Left ventricle myocardium inferior (tissue), 1 donor: Measurements from ENCODE around the gene CEP78. TPM values are rescaled to one million over a fixed set of nuclear protein-coding genes. Genes with fewer than 3 reads are reported as not detected.

Experiments
- DNase-seq: peaks from one replicate; pipeline ENCODE4 v3.0.0-alpha.2; 2020
- H3K27ac ChIP-seq: fragments of 200-600 bp; replicated peaks from 2 replicates; pipeline ENCODE4 v1.8.0; 2021
- H3K27me3 ChIP-seq: fragments of 200-600 bp; 2 replicates; pipeline ENCODE4 v1.8.0; 2021; ENCODE audit warnings: low read depth
- H3K36me3 ChIP-seq: fragments of 200-600 bp; 2 replicates; pipeline ENCODE4 v1.8.0; 2021
- H3K4me1 ChIP-seq: fragments of 200-600 bp; 2 replicates; pipeline ENCODE4 v1.8.0; 2021
- H3K4me3 ChIP-seq: fragments of 200-600 bp; 2 replicates; pipeline ENCODE4 v1.8.0; 2021; ENCODE audit warnings: mild to moderate bottlenecking, moderate library complexity
- H3K9me3 ChIP-seq: fragments of 200-600 bp; replicated peaks from 2 replicates; pipeline ENCODE4 v1.8.0; 2021
- intact Hi-C: fragments of 100-400 bp; cut with micrococcal nuclease; formaldehyde crosslinking; loops from one replicate; pipeline ENCODE4 v1.11.0; 2022
- total RNA-seq: library from RNA; stranded (reverse); fragmentation: NEBNext Ultra II Directional; extraction: Animal tissue kit (Norgen Biotek cat#: 25700); gene quantifications from one replicate; pipeline ENCODE4 v1.2.1, GENCODE V29; 2021
- TF ChIP-seq, protein P1 (sequence below): fragments of 200-600 bp; IDR thresholded peaks from 2 replicates; pipeline ENCODE4 v1.8.0; 2021; ENCODE audit warnings: antibody characterized with exemption, mild to moderate bottlenecking, borderline replicate concordance
- donor health status: DM: no; HTN: yes; CAD: no; lungs with severe emphysema.

Gene CEP78
- total RNA-seq, 1 donor from 2014 or later, result 3.4 TPM

DNA sequence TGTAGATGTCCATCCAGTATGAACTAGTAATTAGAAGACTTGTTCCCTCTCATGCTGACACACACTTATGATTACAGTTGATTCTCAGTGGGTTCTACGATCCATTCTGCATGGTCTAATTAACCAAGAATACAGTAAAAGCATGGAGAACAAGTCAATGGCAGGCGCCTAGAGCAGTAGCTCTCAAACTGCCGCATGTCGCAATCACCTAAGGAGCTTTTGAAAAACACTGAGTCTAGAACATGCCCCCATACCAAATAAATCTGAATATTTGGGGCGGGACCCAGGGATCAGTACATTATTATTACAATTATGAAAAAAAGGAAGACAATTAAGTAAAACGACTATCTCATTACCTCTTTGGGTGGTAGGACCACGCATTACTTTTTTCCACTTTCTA is 26.7 kb upstream of the CEP78 start:
- H3K9me3 ChIP-seq, result no peaks in the 10 kb centered on the region
- DNase-seq, result no peak
- no peaks in the 10 kb centered on the region for H3K4me1 ChIP-seq
- H3K27me3 ChIP-seq, result no peaks in the 10 kb centered on the region
- H3K27ac ChIP-seq, result no peak overlapping the region
- H3K36me3 ChIP-seq, result no peaks in the 10 kb centered on the region
- H3K4me3 ChIP-seq, result no peak overlapping the region
- intact Hi-C loops, result no loop called here
- TF ChIP-seq, protein P1, sequence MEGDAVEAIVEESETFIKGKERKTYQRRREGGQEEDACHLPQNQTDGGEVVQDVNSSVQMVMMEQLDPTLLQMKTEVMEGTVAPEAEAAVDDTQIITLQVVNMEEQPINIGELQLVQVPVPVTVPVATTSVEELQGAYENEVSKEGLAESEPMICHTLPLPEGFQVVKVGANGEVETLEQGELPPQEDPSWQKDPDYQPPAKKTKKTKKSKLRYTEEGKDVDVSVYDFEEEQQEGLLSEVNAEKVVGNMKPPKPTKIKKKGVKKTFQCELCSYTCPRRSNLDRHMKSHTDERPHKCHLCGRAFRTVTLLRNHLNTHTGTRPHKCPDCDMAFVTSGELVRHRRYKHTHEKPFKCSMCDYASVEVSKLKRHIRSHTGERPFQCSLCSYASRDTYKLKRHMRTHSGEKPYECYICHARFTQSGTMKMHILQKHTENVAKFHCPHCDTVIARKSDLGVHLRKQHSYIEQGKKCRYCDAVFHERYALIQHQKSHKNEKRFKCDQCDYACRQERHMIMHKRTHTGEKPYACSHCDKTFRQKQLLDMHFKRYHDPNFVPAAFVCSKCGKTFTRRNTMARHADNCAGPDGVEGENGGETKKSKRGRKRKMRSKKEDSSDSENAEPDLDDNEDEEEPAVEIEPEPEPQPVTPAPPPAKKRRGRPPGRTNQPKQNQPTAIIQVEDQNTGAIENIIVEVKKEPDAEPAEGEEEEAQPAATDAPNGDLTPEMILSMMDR, result no peak

DNA sequence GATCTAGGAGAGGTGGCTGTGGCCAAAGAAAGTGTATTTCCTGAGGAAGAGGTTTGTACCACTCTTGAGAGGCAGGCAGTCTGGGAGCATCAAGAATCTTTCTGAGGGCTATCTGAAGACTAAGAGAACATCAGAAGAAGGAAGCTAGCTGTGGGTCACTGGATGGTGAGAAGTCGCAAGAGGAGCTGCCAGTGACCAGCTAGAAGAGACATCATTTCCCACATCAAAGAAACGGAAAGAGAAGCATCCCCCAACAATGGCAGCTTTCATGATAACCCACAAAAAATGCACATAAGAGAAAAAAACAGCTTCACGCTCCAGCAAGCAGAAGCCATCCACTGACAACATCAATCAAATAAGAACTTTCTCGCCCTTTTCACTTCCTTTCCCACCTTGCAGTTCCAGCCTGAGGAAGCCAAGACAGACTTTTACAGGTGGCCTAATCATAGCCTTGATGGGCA is 25.0 kb upstream of the CEP78 start:
- Histone ChIP-seq H3K4me1 (no peaks in the 10 kb centered on the region), H3K4me3 (no peak overlapping the region), H3K27ac (no peak overlapping the region), H3K9me3 (no peaks in the 10 kb centered on the region), H3K27me3 (no peaks in the 10 kb centered on the region), H3K36me3 (no peaks in the 10 kb centered on the region)
- intact Hi-C loops, result no loop called here
- DNase-seq, result no peak
- TF ChIP-seq, protein P1, result no peak

DNA sequence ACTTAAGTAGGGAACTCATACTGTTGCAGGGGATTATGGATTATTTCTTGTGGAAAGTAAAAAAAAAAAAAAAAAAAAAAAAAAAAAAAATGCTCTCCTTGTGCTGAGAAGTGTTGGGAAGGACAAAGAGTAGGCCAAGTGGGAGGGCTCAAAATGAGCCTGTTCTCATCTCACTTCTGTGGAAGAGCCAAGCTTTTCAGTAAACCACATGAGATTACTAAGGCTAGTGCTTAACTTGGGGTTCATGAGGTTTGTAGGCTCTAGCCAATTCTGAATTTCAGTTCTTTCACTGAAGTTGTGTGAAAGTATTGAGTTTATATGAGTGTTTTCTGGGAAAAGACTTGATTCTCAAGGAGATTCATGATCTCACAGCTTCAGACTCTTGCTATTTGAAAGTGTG is 23.0 kb upstream of the CEP78 start:
- no peaks in the 10 kb centered on the region for H3K9me3 ChIP-seq
- TF ChIP-seq, protein P1, result no peak
- H3K4me1 ChIP-seq, result no peaks in the 10 kb centered on the region
- no peaks in the 10 kb centered on the region for H3K36me3 ChIP-seq
- H3K4me3 ChIP-seq, result no peak overlapping the region
- intact Hi-C loops, result no loop called here
- H3K27ac ChIP-seq, result no peak overlapping the region
- no peak for DNase-seq
- H3K27me3 ChIP-seq, result no peaks in the 10 kb centered on the region

- Histone ChIP-seq H3K27ac (no peak overlapping the region), H3K9me3 (no peaks in the 10 kb centered on the region), H3K36me3 (no peaks in the 10 kb centered on the region), H3K4me3 (no peak overlapping the region), H3K27me3 (no peaks in the 10 kb centered on the region), H3K4me1 (no peaks in the 10 kb centered on the region)
- TF ChIP-seq, protein P1, result no peak
- DNase-seq, result no peak
- intact Hi-C loops, result no loop called here
Measured at GRCh38 chr9:78213712-78214111, 22.2 kb upstream of the CEP78 start.

DNA sequence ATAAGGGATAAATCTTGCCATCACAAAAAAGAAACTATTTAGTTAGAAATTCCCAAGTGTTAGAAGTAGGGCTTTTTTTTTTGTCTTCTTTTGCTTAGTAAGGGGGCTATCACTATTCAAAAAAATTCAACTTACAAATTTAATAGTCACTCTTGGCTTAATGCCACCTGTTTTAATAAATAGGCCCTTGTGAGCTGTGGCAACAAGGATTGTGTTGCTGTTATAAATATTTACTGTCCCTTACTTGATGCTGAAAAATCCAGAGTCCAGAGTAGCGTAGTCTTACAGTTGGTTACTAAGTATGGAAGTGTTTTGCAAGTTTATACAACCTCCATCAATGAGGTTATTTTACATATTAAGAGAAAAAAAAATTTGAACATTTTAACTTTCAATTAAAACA is 21.4 kb upstream of the CEP78 start:
- no peaks in the 10 kb centered on the region for H3K9me3 ChIP-seq
- no peak overlapping the region for H3K4me3 ChIP-seq

More for the DNA sequence above, 21.4 kb upstream of the CEP78 start:
- TF ChIP-seq, protein P1, result no peak
- Histone ChIP-seq H3K4me1 (no peaks in the 10 kb centered on the region), H3K27me3 (no peaks in the 10 kb centered on the region), H3K36me3 (no peaks in the 10 kb centered on the region), H3K27ac (no peak overlapping the region)
- DNase-seq, result no peak
- intact Hi-C loops, result no loop called here
